ENCODE results near the gene PHLPP1.

- TF ChIP-seq EZH2 (IDR thresholded peaks at IDR 0.05; ENCODE audit: low read length, unreplicated experiment) (no peak), CTCF (conservative IDR thresholded peaks at IDR 0.05; ENCODE audit: low read depth, low read length) (no peak), EZH2phosphoT487 (IDR thresholded peaks at IDR 0.05; ENCODE audit: borderline replicate concordance, low read length) (no peak)
Observed at GRCh38 chr18:62690236-62690815, 25.0 kb upstream of the PHLPP1 start.

All from PC-3 (cell line).